HK-2 (cell line): ENCODE measurements around the gene RGL3.
"Not testable (repeated sequence)": the region's sequence is repeated elsewhere in the genome, so short reads cannot be mapped to it uniquely, and the experiment has no call there.

Source experiments
- DNase-seq: peaks from one replicate; pipeline ENCODE4 v3.0.0-alpha.2; 2018; ENCODE audit not compliant: unreplicated experiment

The RGL3 gene

DNA sequence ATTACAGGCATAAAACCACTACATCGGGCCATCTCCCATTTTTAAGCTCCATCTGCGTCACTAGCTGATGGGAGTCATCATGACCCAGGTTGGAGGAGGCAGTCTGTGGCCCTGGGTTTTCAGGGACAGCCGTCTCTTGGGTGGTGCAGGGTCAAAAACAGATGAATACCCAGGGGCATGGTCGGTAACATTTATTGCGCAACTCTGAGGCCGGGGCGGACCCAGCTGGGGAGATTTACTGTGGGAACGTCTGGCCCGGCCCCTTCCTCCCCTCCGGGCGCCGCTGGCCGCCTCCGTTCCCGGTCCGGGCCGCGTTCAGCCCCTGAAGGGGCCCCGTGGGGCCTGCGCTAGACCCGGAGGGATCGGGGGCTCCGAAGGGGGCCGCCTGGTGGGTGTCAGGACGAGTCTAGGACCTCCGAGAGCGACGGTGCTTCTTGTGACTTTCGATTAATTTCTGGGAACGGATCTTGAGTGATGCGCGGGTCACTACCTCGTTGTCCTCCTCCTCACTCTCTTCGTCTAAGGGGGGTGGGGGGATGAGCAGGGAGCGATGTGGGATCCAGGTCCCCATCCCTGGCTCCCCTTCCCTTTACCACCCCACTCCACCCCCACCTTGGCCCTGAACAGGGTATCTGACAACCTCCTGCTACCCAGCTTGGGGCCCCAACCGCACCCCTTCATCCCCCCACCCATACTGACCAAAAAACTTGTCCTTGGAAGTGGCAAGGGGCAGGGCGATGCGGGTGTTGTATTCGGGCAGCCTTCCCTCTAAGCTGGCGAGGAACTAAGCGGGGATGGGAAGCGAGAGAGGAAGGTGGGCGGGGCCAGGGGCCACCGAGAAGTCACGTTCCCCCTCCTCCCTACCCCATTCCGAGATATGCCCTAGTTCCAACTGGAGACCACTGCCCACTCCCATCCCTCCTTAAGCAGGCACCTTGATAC is 1.6 kb upstream of the RGL3 start:
- DNase-seq: no peak

DNA sequence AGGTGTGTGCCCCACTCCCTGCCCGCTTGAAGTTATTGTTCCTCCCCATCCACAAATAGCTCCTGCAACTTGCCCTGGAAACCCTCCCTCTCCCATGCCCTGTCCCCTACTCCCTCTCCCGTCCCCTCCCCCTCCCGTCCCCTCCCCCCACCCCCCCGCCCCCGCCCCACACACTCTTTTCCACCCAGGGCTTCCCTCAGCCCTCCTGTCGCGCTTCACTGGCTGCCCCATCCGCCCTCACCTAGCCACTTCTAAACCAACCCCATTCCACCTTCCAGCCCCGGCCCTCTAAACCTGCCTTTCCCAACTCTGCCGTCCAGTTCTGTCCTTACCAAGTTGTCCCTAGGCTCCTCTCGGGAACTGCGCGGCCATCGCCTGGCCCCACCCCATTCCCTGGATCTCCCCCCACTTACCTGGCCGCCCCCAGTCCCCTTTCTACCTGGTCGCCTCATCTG is 993 bp downstream of the RGL3 start:
- DNase-seq: no peak

DNA sequence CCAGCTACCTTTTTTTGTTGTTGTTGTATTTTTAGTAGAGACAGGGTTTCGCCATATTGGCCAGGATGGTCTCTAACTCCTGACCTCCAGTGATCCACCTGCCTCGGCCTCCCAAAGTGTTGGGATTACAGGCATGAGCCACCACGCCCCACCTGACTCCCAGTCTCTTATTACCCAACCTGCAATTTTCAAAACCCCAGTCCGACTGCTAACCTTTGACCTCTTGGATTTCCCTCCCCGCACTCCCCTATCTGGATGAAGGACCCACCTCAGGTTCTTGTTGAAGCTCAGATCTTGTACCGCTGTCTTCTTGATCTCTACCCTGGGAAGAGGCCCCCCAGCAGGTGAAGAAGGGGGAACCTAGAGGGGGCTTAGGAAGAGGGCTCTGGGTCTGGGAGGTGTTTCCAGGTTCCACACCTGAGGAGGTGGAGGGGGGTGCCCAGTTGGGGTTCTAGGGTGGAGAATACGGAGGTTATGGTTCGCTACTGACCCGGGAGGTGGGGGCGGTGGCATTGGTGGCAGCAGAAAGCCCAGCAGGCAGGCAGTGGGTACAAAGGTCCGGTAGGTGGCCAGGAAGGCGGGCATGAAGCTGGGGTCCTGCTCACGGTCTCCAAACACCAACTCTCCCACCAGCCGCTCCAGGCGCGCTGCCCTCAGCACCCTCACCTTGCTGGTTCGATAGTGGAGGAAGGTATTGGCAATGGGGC is 2.6 kb downstream of the RGL3 start:
- no peak for DNase-seq

DNA sequence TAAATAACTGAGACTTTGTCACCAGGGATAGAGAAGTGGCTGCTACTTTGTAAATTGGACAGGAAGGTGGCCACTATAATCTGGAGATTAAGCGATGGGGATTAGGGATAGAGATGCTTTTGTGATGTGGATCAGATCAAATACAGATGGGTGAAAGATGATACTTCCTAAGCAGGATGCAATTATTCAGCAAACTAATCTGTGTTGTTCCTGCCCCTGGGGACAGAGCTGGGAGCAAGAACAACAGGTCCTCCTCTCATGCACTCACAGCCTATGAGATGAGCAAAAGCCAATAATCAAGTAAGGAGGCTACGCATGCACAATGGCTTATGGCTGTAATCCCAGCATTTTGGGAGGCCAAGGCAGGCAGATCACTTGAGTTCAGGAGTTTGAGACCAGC is 4.6 kb downstream of the RGL3 start:
- DNase-seq: no peak

DNA sequence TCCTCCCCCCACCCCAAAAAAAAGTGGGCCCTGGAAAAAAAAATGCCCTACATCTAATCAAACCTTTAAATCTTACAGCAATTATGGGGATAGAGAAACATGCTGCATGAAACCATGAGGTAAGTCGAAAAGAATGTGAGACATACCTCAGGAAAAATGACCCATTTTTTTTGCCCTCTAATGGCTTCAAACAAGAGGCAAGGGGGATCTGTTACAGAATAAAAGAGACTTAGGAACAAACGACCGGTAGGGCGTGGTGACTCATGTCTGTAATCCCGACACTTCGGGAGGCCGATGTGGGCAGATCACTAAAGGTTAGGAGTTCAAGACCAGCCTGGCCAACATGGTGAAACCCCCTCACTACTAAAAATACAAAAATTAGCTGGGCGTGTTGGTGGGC is 8.4 kb downstream of the RGL3 start:
- DNase-seq: no peak

DNA sequence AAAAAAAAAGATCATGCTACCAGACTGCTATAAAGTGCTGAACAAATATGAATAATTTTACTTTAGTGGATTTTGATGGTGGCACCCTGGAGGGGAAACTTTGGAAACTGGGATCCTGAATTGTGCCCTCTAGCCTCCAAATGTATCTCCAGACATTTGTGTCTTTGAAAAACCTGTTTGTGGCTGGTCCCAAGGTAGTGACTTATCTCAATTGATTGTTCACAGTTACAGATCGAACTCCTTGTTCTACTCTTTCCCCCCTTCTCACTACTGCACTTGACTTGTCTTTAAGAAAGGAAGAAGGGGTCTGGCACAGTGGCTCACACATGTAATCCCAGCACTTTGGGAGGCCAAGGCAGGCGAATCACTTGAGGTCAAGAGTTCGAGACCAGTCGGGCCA is 10.5 kb downstream of the RGL3 start:
- DNase-seq: no peak

DNA sequence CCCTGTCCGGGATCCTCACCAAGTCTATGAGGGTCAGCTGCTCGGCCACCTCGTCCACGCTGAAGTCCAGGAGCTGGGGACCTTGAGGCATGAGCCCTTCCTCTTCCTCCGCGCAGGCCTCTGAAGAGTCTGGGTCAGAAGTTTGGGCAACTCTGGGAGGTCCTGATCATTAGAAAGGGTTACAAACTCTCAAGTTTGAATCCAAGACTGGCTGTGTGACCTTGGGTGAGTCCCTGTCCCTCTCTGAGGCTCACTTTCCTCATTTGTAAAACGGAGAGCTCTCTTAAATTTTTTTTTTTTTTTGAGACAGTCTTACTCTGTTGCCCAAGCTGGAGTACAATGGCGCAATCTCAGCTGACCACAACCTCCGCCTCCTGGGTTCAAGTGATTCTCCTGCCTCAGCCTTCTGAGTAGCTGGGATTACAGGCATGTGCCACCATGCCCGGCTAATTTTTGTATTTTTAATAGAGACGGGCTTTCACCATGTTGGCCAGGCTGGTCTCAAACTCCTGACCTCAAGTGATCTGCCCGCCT is 12.3 kb downstream of the RGL3 start:
- not testable (repeated sequence) for DNase-seq

DNA sequence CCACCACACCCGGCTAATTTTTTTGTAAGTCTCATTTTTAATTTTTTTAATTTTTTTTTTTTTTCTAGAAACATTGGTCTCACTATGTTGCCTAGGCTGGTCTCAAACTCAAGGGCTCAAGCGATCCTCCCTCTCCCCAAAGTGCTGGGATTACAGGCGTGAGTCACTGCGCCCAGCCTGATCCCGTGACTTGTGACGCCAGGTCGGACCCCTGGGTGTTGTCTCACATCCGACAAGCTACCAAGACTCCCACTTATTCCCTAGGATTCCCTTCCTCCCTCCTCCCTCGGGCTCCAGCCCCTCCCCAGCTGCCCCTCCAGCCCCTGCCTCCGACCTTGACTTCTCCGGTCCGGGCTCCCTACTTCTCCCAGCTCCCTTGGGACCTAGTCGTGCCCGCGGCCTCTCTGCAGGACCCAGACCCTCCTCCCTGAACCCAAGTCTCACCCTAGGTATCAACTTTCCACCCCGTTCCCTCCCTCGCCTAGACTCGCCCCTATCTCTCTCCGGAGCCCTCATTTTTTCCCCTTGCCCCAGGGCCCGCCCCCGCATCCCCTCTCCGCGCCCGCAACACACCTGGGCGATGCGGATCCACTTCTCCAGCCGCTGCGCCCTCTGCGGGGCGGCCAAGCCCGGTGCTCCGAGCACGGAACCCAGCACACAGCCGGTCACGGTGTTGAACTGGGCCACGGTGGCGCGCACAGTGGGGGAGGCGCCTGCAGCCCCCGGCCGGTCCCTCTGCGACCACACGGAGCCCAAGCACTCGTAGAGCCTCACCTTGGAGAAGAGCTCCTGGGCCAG is 13.1 kb downstream of the RGL3 start:
- no peak for DNase-seq

DNA sequence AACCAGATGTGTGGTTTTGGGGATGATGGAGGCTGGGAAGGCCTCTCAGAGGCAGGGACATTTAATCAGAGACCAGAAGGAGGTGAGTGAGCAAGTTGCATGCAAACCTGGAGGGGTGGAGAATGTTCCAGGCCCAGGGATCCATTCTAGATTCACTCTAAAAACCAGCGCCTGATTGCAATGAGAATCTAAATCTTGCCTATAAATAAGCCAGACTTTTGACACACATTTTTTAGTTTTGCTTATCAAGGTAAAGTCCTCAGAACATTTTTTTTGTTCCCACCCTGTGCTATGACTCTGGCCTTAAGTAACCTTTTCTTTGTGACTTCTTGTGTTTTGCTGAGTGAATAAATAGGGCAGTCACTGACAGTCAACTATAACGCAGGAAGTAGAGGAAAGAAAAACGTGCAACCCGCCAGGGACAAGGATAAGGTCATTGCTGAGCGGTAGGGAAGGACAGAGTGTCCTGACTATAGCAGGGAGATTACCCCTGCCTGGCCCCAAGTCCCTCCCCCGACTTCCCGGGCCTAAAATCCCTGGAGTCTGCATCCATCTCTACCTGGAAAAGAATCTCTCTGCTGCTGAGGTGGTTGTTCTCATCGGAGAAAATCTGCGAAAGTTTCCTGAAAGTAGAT is 14.4 kb downstream of the RGL3 start:
- no peak for DNase-seq

DNA sequence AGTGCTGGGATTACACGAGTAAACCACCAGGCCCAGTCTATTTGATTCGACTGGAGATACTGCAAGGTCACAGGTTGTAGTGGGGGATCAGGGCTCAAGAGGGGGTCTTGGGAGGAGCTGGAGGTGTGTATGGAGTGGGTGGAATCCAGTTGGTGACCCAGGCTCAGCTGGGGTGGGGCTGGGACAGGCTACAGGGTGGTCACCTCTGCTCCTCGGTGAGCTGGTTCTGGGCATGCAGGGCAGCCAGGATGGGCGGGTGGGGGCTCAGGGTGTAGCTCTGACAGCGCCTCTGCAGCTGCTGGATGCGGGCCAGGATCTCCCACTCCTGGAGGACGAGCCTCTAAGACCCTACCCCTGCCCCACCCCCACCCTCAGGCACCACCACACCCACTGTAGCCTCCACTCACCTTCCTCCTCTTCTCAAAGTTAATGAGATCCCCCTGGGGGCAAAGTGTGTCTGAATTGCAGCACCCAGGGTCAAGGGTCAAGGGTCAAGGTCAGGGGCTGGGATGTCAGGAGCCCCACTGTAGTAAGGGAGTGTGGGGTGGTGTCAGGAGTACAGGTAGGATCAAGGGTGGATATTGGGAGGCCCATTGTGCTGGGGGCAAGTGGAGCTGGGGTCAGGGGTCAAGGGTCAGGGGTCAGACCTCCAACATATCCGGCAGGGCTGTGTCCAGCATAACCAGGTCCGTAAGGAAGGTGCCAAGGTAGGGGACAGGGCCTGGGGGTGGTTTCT is 17.1 kb downstream of the RGL3 start:
- DNase-seq: no peak

DNA sequence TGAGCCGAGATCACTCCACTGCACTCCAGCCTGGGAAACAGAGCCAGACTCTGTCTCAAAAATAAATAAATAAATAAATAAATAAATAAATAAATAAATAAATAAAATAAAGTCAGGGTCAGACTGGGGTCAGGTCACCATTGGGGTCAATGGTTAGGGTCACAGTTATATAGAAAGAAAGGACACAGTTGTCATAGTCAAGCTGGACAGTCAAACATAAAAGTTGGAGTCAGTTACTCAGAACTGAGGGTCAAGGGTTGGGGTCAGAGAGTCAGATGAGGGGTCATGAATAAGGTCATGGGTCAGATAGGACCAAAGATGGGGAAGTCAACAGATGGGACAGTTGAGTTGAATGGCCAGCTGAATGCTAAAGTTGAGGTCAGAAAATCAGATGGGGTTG is 18.3 kb downstream of the RGL3 start:
- no peak for DNase-seq

DNA sequence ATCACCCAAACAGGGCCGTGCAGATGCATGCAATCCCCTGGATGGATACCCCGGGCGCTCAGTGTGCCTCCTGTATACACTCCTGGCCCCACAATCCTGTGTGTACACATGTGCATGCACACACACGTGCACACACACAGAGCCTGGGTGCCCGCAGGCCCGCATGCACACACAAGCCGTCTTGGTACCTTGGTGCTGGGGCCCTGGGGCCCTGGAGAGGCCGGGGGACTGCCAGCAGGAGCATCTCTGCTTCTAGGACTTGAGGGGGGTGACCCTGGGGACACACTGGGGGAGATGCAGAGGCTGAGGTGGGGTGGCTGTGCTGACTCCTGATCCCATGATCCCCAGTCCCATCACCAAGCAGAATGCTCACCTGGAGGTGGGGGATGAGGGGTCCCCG is 19.4 kb downstream of the RGL3 start:
- no peak for DNase-seq

DNA sequence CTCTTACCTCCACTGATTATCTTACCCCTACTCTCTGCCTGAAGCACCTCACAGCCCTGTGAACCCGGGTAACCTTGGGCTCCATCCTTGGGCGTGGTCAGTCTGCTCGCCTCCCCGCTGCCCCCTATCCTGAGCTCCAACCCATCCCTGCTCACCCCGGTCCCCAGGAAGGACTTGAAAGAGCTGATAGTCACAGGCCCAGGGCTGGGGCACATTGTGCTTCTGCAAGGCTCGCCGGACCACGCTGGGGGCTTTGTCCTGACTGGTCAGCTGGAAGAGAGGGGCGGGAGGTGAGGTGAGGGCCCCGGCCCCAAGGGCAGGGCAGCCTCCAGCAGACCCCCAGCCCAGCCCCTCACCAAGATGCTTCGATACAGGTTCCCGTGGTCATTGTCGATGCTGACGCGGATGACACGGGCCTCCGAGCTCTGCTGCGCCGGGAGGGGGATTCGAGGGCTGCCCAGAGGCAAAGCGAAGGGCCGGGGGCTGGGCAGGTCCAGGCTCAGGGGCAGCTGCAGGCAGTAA is 22.0 kb downstream of the RGL3 start:
- DNase-seq: no peak

DNA sequence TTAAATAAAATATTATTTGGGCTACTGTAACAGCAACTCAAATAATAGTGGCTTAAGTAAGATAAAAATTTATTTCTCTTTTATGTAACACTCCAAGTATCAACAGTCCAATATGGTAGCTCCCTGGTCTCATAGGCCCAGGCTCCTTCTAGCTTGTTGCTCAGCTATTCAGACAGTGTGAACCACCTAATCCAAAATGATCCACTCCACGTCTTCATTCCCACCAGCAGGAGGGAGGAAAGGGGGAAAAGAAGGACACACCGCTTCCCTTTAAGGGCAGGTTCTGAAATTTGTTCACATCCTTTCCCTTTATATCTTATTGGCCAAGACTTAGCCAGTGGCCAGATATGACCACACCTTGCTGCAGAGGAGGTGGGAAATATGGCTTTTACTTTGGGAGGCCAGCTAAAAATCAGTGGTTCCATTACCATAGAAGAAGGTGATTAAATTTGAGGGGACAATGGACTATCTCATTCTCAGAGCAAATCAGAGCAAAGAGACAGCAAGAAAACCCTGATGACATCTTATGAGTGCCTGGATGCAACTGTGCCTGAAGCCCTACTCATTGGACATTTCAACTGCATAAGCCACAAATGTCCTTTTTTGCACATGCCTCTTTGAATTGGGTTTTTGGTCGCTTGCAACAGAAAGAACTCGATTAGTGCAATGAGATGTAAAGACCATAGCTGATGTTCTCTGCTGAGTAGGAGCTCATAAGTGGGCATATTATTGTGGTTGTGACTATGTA is 28.0 kb downstream of the RGL3 start:
- DNase-seq: no peak

DNA sequence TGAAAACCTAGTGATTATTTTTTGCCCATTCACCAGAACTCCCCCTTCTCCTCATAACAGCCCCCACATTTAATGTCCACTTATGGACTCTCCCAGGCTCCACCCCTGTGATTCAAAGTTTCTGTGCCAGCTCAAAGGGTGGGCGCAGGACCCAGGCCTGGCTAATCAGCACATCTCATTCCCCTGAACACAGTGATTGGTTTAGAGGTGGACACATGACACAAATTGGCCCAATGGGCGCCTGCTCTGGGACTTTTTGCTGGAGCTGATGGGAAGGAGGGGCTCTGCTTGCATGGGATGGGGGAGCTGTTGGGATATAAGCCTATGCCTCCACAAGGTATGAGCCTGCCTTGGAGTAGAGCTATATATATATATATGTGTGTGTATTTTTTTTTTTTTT is 28.8 kb downstream of the RGL3 start:
- DNase-seq: no peak

DNA sequence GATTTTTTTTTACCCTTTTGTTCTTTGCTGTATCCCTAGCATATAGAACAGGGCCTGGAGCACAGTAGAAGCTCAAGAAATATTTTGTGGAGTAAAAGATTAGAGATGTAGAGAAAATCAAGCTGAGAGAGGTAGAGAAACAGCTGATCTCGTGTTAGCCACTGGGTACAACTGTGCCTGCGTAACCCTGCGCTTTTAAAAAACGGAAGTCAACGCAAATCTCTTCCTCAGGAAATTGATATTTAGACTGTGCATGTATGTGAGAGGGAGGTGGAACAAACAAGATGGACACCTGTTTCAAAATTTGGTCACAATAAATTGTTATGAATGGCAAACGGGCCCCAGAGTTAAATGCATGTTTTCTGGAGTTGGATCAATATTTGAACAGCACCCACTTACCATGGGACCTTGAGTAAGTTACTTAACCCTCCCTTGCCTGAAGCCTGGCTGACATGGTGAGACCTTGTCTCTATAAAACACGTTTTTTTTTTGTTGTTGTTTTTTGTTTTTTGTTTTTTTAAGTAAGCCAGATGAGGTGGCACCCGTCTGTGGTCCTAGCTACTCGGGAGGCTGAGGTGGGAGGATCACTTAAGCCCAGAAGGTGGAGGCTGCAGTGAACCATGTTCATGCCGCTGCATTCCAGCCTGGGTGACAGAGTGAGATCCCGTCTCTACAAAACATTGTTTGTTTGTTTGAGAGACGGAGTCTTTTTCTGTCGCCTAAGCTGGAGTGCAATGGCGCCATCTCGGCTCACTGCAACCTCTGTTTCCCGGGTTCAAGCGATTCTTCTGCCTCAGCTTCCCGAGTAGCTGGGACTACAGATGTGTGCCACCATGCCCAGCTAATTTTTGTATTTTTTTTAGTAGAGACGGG is 31.7 kb downstream of the RGL3 start:
- DNase-seq: no peak

DNA sequence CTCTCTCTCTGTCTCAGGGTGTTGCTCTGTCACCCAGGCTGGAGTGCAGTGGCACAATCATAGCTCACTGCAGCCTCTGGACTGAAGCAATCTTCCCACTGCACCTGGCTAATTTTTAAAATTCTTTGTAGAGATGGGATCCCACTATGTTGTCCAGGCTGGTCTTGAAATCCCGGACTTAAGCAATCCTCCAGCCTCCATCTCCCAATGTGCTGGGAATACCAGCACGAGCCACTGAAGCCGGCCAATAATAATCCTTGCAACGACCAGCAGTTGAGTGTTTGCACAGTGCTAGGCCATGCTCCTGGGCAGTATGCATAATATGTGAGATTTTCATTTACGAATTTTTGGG is 34.4 kb downstream of the RGL3 start:
- DNase-seq: no peak

DNA sequence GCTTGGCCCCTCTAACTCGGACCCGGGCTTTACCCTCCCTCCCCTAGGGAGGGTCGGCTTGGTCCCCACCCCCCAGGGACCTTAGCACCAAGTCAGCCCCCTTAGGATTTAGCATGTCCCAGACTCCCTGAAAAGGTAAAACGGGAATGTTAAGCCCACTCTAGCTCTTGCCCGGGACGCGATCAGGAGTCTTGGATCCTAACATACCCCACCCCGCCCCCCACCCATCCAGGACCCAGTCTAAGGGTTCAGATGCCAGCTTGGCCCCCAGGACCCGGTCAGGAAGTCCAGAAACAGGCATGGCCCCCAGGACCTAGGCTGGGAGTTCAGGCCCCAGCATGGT is 35.4 kb downstream of the RGL3 start:
- DNase-seq: no peak
